HCT116 (cell line): ENCODE results near the gene GRIK4. TPM values are rescaled to one million over a fixed set of nuclear protein-coding genes. Genes with fewer than 3 reads are reported as not detected.

ENCODE experiments used
- ATAC-seq: fragments of 200-7000 bp; cut with Tn5 transposase; 2 replicates; pipeline ENCODE4 v1.9.1; 2020; ENCODE audit warnings: mild to moderate bottlenecking, moderate library complexity
- BruUV-seq: library from RNA; stranded (reverse); fragments of 400-500 nt; replicated peaks from 2 replicates; lab custom pipeline; 2021; lab: Mats Ljungman, UMichigan
- CTCF ChIA-PET: fragments of 300-600 bp; sonication (Branson Sonifier 250); formaldehyde crosslinking; loops from one replicate; lab custom pipeline; 2021; ENCODE audit warnings: antibody characterized with exemption; lab: Charles Lee
- POLR2A ChIA-PET: fragments of 300-600, 350-600 bp; sonication (Branson Sonifier 250); formaldehyde crosslinking; loops from one replicate; lab custom pipeline; 2021; ENCODE audit warnings: antibody characterized with exemption; lab: Charles Lee
- RAD21 ChIA-PET, 2 experiments: fragments of 300-600 bp; sonication (Branson Sonifier 250); formaldehyde crosslinking; loops; one replicate each; lab custom pipeline; 2023; ENCODE audit warnings: low total read pairs in 2 of 2; ENCODE audit not compliant: uncharacterized antibody in 2 of 2, unreplicated experiment in 2 of 2, low non-redundant PET in 1 of 2; lab: Charles Lee
- DNase-seq: peaks from one replicate; pipeline ENCODE4 v3.0.0-alpha.2; 2010; ENCODE audit warnings: low read depth, low spot score
- H2AFZ ChIP-seq: fragments of 200-600 bp; shearing (Covaris generic), sonication (generic); 2 replicates; pipeline ENCODE4 v1.6.1; 2017; ENCODE audit warnings: low read depth, mixed run types, mixed read lengths, antibody characterized with exemption, low read length; ENCODE audit not compliant: poor library complexity, severe bottlenecking
- H3K27ac ChIP-seq: 2 replicates; pipeline ENCODE4 v1.5.1; 2012; ENCODE audit warnings: low read depth, low read length
- H3K27me3 ChIP-seq: fragments of 200-600 bp; sonication (generic); 2 replicates; pipeline ENCODE4 v1.6.1; 2016; ENCODE audit warnings: mixed run types, low read length, mixed read lengths; ENCODE audit not compliant: insufficient read depth
- H3K36me3 ChIP-seq, 2 experiments: fragments of 200-500 bp in 1 of 2; fragments of 200-600 bp in 1 of 2; sonication (Bioruptor generic) in 1 of 2; sonication (generic) in 1 of 2; 2 replicates each; pipeline versions ENCODE4 v1.5.1 to v1.6.1; 2014 to 2016; ENCODE audit warnings: low read length in 2 of 2, inconsistent platforms in 1 of 2, mixed read lengths in 1 of 2, mixed run types in 1 of 2; ENCODE audit not compliant: insufficient read depth in 2 of 2, control insufficient read depth in 1 of 2
- H3K4me1 ChIP-seq, 2 experiments: fragments of 200-600 bp in 1 of 2; sonication (generic) in 1 of 2; 2 replicates each; pipeline versions ENCODE4 v1.5.1 to v1.6.1; 2012 to 2017; ENCODE audit warnings: low read length in 2 of 2, inconsistent platforms in 1 of 2, mild to moderate bottlenecking in 1 of 2, mixed read lengths in 1 of 2, mixed run types in 1 of 2, moderate library complexity in 1 of 2; ENCODE audit not compliant: insufficient read depth in 2 of 2, control insufficient read depth in 1 of 2
- H3K4me2 ChIP-seq: fragments of 200-600 bp; sonication (generic); 2 replicates; pipeline ENCODE4 v1.6.1; 2017; ENCODE audit warnings: mixed run types, low read length, mixed read lengths
- H3K4me3 ChIP-seq, 2 experiments: fragments of 200-600 bp in 1 of 2; sonication (generic) in 1 of 2; replicated peaks in 1 of 2; 2 replicates each; pipeline ENCODE4 v1.5.1; 2011 to 2016; ENCODE audit warnings: low read length in 2 of 2, control low read depth in 1 of 2, low read depth in 1 of 2, mild to moderate bottlenecking in 1 of 2, mixed read lengths in 1 of 2, mixed run types in 1 of 2
- H3K79me2 ChIP-seq: fragments of 200-600 bp; sonication (generic); 2 replicates; pipeline ENCODE4 v1.6.1; 2017; ENCODE audit warnings: mild to moderate bottlenecking, mixed run types, low read length, moderate library complexity, mixed read lengths; ENCODE audit not compliant: insufficient read depth
- H3K9ac ChIP-seq: fragments of 200-600 bp; sonication (generic); 2 replicates; pipeline ENCODE4 v1.6.1; 2016; ENCODE audit warnings: low read length, mixed read lengths
- H3K9me2 ChIP-seq: fragments of 200-600 bp; sonication (generic), shearing (Covaris generic); 2 replicates; pipeline ENCODE4 v1.6.1; 2017; ENCODE audit warnings: mixed run types, mild to moderate bottlenecking, moderate library complexity; ENCODE audit not compliant: insufficient read depth
- H3K9me3 ChIP-seq, 2 experiments: fragments of 200-500 bp in 1 of 2; fragments of 200-600 bp in 1 of 2; sonication (Bioruptor generic) in 1 of 2; sonication (generic) in 1 of 2; 2 replicates each; pipeline ENCODE4 v1.6.1; 2014 to 2017; ENCODE audit warnings: low read length in 2 of 2, mixed read lengths in 2 of 2, inconsistent platforms in 1 of 2, low read depth in 1 of 2, mild to moderate bottlenecking in 1 of 2, mixed run types in 1 of 2, moderate library complexity in 1 of 2; ENCODE audit not compliant: control insufficient read depth in 1 of 2, insufficient read depth in 1 of 2
- H4K20me1 ChIP-seq: fragments of 200-600 bp; sonication (generic), shearing (Covaris generic); 2 replicates; pipeline ENCODE4 v1.6.1; 2017; ENCODE audit warnings: mixed run types, mild to moderate bottlenecking, moderate library complexity; ENCODE audit not compliant: insufficient read depth
- ATF3 ChIP-seq: IDR thresholded peaks from 2 replicates; pipeline ENCODE4 v1.6.1; 2012
- CBX3 ChIP-seq: IDR thresholded peaks from 2 replicates; pipeline ENCODE4 v1.6.1; 2012; ENCODE audit warnings: low read depth
- CEBPB ChIP-seq: IDR thresholded peaks from 2 replicates; pipeline ENCODE4 v1.6.1; 2012; ENCODE audit warnings: low read depth
- CTCF ChIP-seq, 3 experiments: fragments of 200-600 bp in 1 of 3; sonication (generic) in 1 of 3; IDR thresholded peaks in 2 of 3; conservative IDR thresholded peaks in 1 of 3; 2 replicates each; pipeline ENCODE4 v1.5.1; 2012 to 2017; ENCODE audit warnings: low read depth in 2 of 3, low read length in 2 of 3, antibody characterized with exemption in 1 of 3, borderline replicate concordance in 1 of 3, control low read depth in 1 of 3, mild to moderate bottlenecking in 1 of 3, mixed read lengths in 1 of 3, mixed run types in 1 of 3, moderate library complexity in 1 of 3; ENCODE audit not compliant: insufficient read depth in 1 of 3
- EGR1 ChIP-seq: IDR thresholded peaks from 2 replicates; pipeline ENCODE4 v1.6.1; 2012; ENCODE audit warnings: low read depth
- EZH2 ChIP-seq: fragments of 200-600 bp; sonication (generic); IDR thresholded peaks from 2 replicates; pipeline ENCODE4 v1.6.1; 2017; ENCODE audit warnings: antibody characterized with exemption, mixed run types
- EZH2phosphoT487 ChIP-seq: fragments of 200-600 bp; IDR thresholded peaks from 2 replicates; pipeline ENCODE4 v1.6.1; 2018; ENCODE audit warnings: antibody characterized with exemption, borderline replicate concordance
- FOSL1 ChIP-seq: IDR thresholded peaks from 2 replicates; pipeline ENCODE4 v1.6.1; 2012; ENCODE audit warnings: low read depth
- JUND ChIP-seq: IDR thresholded peaks from 2 replicates; pipeline ENCODE4 v1.6.1; 2012
- MAX ChIP-seq: IDR thresholded peaks from 2 replicates; pipeline ENCODE4 v1.6.1; 2012
- POLR2A ChIP-seq: IDR thresholded peaks from 2 replicates; pipeline ENCODE4 v1.7.0; 2011; ENCODE audit warnings: borderline replicate concordance; ENCODE audit not compliant: insufficient read depth, insufficient read length; ENCODE audit errors: extremely low read depth
- POLR2AphosphoS5 ChIP-seq: IDR thresholded peaks from 2 replicates; pipeline ENCODE4 v1.6.1; 2011; ENCODE audit warnings: mild to moderate bottlenecking, low read depth, low read length, moderate library complexity
- RAD21 ChIP-seq: IDR thresholded peaks from 2 replicates; pipeline ENCODE4 v1.6.1; 2012; ENCODE audit warnings: low read depth, mild to moderate bottlenecking
- SIN3A ChIP-seq: IDR thresholded peaks from 2 replicates; pipeline ENCODE4 v1.6.1; 2012; ENCODE audit warnings: low read depth
- SP1 ChIP-seq: IDR thresholded peaks from 2 replicates; pipeline ENCODE4 v1.6.1; 2012; ENCODE audit warnings: low read depth
- TCF7L2 ChIP-seq: IDR thresholded peaks from 2 replicates; pipeline ENCODE4 v1.7.0; 2011; ENCODE audit warnings: borderline replicate concordance, inconsistent platforms; ENCODE audit not compliant: insufficient read depth, insufficient read length; ENCODE audit errors: extremely low read depth
- YY1 ChIP-seq: IDR thresholded peaks from 2 replicates; pipeline ENCODE4 v1.6.1; 2011; ENCODE audit warnings: low read length, low read depth, moderate library complexity, mild to moderate bottlenecking; ENCODE audit not compliant: insufficient replicate concordance; ENCODE audit errors: extremely low read depth
- ZBTB33 ChIP-seq: IDR thresholded peaks from 2 replicates; pipeline ENCODE4 v1.6.1; 2011; ENCODE audit warnings: mild to moderate bottlenecking, low read length, moderate library complexity; ENCODE audit not compliant: insufficient replicate concordance; ENCODE audit errors: extremely low read depth
- ZFX ChIP-seq: fragments of 450-650 bp; IDR thresholded peaks from 2 replicates; pipeline ENCODE4 v1.6.1; 2017
- ZNF274 ChIP-seq: fragments of 200-500 bp; sonication (Bioruptor generic); IDR thresholded peaks from 2 replicates; pipeline ENCODE4 v1.6.1; 2014; ENCODE audit warnings: mild to moderate bottlenecking, low read depth, low read length, inconsistent platforms
- intact Hi-C: fragments of 100-400 bp; cut with micrococcal nuclease; formaldehyde crosslinking; loops from 2 replicates; pipeline ENCODE4 v1.10.0; 2022
- total RNA-seq: library from RNA; stranded (reverse); gene quantifications from one replicate; pipeline ENCODE4 v1.2.1, GENCODE V29; 2021; ENCODE audit not compliant: unreplicated experiment

The GRIK4 gene
- total RNA-seq, 1 experiment from 2014 or later, result 0.52 TPM

GRCh38 chr11:120500414-120501071 lies 11.0 kb upstream of the GRIK4 start (continued):
- TF ChIP-seq MAX (no peak), EZH2 (no peak), YY1 (no peak), POLR2AphosphoS5 (no peak), POLR2A (no peak), CEBPB (no peak)

- ATAC-seq, result no peak
- intact Hi-C loops, result no loop called here
- no peaks in the 10 kb centered on the region for H3K27me3 ChIP-seq
- H3K4me3 ChIP-seq, result no peak overlapping the region
- no peak overlapping the region for H3K27ac ChIP-seq
- H3K4me2 ChIP-seq, result no peak overlapping the region
- no peak overlapping the region for H3K9ac ChIP-seq
- no peaks in the 10 kb centered on the region for H3K9me2 ChIP-seq
- POLR2A ChIA-PET, result no interaction called here
- CTCF ChIA-PET, result no interaction called here
- H3K4me1 ChIP-seq, result peaks cover 4 to 6% of the 10 kb centered on the region in 2 experiments; a peak in 3 of 4 replicates
- H3K79me2 ChIP-seq, result no peaks in the 10 kb centered on the region
- BruUV-seq, result no TSS peak
- RAD21 ChIA-PET, result no interaction called here
- no peaks in the 10 kb centered on the region for H3K36me3 ChIP-seq
- no peaks in the 10 kb centered on the region for H4K20me1 ChIP-seq
- DNase-seq, result no peak
- no peak overlapping the region for H2AFZ ChIP-seq
- no peaks in the 10 kb centered on the region for H3K9me3 ChIP-seq
- TF ChIP-seq CBX3, result no peak
- TF ChIP-seq SP1, result no peak
- TF ChIP-seq CTCF (IDR thresholded peaks at IDR 0.05 in 2 of 3, conservative IDR thresholded peaks at IDR 0.05 in 1 of 3; ENCODE audit: borderline replicate concordance in 1 of 3, insufficient read depth in 1 of 3, low read depth in 2 of 3, low read length in 2 of 3), result no peak
- TF ChIP-seq RAD21, result no peak
- no peak for TF ChIP-seq ZFX
- TF ChIP-seq ZNF274, result no peak
- TF ChIP-seq SIN3A, result no peak
- TF ChIP-seq EGR1, result no peak
- no peak for TF ChIP-seq FOSL1
- TF ChIP-seq CEBPB, result no peak
- no peak for TF ChIP-seq EZH2phosphoT487
- no peak for TF ChIP-seq TCF7L2
- TF ChIP-seq ZBTB33, result no peak
- no peak for TF ChIP-seq MAX
- no peak for TF ChIP-seq JUND
- no peak for TF ChIP-seq ATF3
Measured at GRCh38 chr11:120501440-120501839, 10.1 kb upstream of the GRIK4 start.
